Adipocyte (in vitro differentiated cells): ENCODE data around the gene ZNHIT2.

Source experiments
- DNase-seq: peaks from one replicate; pipeline ENCODE4 v3.0.0-alpha.2; 2015; ENCODE audit warnings: low read depth
- H3K27me3 ChIP-seq: replicated peaks from 2 replicates; pipeline ENCODE4 v1.7.0; 2013; ENCODE audit warnings: mild to moderate bottlenecking, low read length, moderate library complexity; ENCODE audit not compliant: control insufficient read depth, insufficient read depth
- H3K36me3 ChIP-seq: 2 replicates; pipeline ENCODE4 v1.7.0; 2013; ENCODE audit warnings: low read length, mild to moderate bottlenecking, moderate library complexity; ENCODE audit not compliant: control insufficient read depth, insufficient read depth, severe bottlenecking
- H3K4me1 ChIP-seq: 2 replicates; pipeline ENCODE4 v1.7.0; 2013; ENCODE audit warnings: mild to moderate bottlenecking, low read length, moderate library complexity; ENCODE audit not compliant: control insufficient read depth, insufficient read depth
- H3K4me3 ChIP-seq: 2 replicates; pipeline ENCODE4 v1.7.0; 2013; ENCODE audit warnings: mild to moderate bottlenecking, low read length, moderate library complexity
- H3K9ac ChIP-seq: 2 replicates; pipeline ENCODE4 v1.7.0; 2013; ENCODE audit warnings: mild to moderate bottlenecking, low read length, moderate library complexity
- H3K9me3 ChIP-seq: 2 replicates; pipeline ENCODE4 v1.7.0; 2013; ENCODE audit warnings: mild to moderate bottlenecking, low read length, moderate library complexity; ENCODE audit not compliant: control insufficient read depth

The ZNHIT2 gene

GRCh38 chr11:65108469-65109123 is 8.9 kb downstream of the ZNHIT2 start:
- no peaks in the 10 kb centered on the region for H3K9me3 ChIP-seq
- no peak for DNase-seq

DNA sequence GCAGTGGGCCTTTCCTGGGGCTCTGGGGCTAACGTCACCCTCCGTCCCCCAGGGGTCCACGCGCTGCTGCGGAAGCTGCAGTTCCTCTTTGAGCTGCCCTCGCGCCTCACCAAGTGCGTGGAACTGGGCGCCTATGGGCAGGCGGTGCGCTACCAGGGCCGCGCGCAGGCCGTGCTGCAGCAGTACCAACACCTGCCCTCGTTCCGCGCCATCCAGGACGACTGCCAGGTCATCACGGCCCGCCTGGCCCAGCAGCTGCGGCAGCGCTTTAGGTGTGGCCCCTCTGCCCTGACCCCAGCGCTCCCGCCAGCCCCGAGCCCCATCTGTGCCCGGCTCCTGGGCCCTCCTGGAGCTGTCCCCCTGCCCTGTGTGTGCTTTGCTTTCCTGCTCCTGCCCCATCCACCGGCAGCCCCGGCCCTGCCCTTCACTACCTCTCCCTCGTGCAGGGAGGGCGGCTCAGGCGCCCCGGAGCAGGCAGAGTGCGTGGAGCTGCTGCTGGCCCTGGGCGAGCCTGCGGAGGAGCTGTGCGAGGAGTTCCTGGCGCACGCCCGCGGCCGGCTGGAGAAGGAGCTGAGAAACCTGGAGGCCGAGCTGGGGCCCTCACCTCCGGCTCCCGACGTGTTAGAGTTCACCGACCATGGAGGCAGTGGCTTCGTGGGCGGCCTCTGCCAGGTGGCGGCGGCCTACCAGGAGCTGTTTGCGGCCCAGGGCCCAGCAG is 9.6 kb downstream of the ZNHIT2 start:
- H3K4me3 ChIP-seq = no peak overlapping the region
- DNase-seq = no peak
- H3K4me1 ChIP-seq = peaks cover 38% of the 10 kb centered on the region
- H3K9me3 ChIP-seq = no peaks in the 10 kb centered on the region
- peaks cover 16% of the 10 kb centered on the region for H3K36me3 ChIP-seq
- H3K9ac ChIP-seq = no peak overlapping the region
- no peaks in the 10 kb centered on the region for H3K27me3 ChIP-seq

More at GRCh38 chr11:65108469-65109123, 8.9 kb downstream of the ZNHIT2 start:
- Histone ChIP-seq H3K36me3 (peaks cover 16% of the 10 kb centered on the region), H3K4me3 (no peak overlapping the region), H3K27me3 (no peaks in the 10 kb centered on the region), H3K9ac (no peak overlapping the region), H3K4me1 (peaks cover 38% of the 10 kb centered on the region)

- peaks cover 16% of the 10 kb centered on the region for H3K36me3 ChIP-seq
- DNase-seq = no peak
- no peak overlapping the region for H3K4me3 ChIP-seq
- peaks cover 42% of the 10 kb centered on the region for H3K4me1 ChIP-seq
- no peaks in the 10 kb centered on the region for H3K27me3 ChIP-seq
- no peaks in the 10 kb centered on the region for H3K9me3 ChIP-seq
- H3K9ac ChIP-seq = no peak overlapping the region
Observed at GRCh38 chr11:65107078-65107477, 10.4 kb downstream of the ZNHIT2 start.

- no peaks in the 10 kb centered on the region for H3K27me3 ChIP-seq
- peaks cover 15% of the 10 kb centered on the region for H3K36me3 ChIP-seq
- H3K4me3 ChIP-seq = no peak overlapping the region
- peak overlapping the region; percentile 41 for H3K9ac ChIP-seq
- H3K4me1 ChIP-seq = peaks cover 45% of the 10 kb centered on the region
- DNase-seq = no peak
- H3K9me3 ChIP-seq = no peaks in the 10 kb centered on the region
Observed at GRCh38 chr11:65104628-65105027, 12.9 kb downstream of the ZNHIT2 start.

DNA sequence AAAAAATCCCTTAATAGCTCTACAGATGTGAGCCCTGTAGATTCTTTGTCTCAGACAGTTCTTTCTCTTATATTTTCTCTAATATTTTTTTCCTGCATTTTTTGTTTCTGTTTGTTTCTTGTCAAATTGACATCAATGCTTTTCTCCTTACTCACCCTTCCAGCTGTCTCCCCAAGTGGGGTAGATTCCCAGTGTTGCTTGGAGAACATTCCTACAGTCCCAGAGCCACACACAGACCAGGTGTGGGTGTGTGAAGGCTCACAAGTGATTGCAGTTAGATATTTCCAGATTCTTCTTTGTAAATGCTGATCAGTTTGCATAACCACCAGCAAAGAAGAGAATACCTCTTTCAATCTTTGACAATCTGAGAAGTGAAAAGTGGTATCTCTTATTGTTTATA is 14.0 kb downstream of the ZNHIT2 start:
- H3K27me3 ChIP-seq = no peaks in the 10 kb centered on the region
- no peaks in the 10 kb centered on the region for H3K9me3 ChIP-seq
- no peak overlapping the region for H3K4me3 ChIP-seq
- H3K36me3 ChIP-seq = peaks cover 4% of the 10 kb centered on the region
- no peak overlapping the region for H3K9ac ChIP-seq
- H3K4me1 ChIP-seq = peaks cover 45% of the 10 kb centered on the region
- DNase-seq = no peak

DNA sequence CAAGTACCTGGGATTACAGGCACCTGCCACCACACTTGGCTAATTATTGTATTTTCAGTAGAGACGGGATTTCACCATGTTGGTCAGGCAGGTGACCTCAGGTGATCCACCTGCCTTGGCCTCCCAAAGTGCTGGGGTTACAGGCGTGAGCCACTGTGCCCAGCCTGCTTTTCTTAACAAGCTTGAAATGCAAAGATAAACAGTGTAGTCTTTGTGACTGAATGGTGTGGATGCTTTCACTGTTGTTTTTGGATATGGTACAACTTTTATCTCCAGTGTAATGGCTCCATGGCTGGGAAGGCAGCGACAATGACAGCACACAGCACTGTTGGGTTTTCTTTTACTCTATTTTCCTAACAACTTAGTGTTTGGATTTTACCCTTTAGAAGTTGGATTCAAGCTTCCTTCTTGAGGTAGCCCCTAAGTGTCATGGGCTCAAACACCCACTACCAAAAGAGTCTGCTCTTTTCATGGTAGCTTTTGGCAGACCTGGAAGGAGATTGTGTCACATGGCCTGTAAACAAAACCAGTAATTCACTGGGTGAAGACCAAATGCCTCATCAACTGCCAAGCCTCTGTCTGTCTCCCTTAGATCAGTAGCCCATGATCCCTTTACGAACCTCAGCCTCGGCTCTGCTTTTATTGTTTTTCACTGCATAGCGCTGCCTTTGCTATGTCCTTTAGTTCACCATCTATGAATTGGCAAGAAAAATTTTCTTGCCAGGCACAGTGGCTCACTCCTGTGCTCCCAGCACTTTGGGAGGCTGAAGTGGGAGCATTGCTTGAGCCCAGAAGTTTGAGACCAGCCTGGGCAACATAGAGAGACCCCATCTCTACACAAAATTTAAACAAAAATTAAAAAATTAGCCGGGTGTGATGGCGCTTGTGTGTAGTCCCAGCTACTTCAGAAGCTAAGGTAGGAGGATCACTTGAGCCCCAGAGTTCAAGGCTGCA is 15.1 kb downstream of the ZNHIT2 start:
- DNase-seq = peak; percentile 36
- H3K9ac ChIP-seq = no peak overlapping the region
- peaks cover 45% of the 10 kb centered on the region for H3K4me1 ChIP-seq
- H3K27me3 ChIP-seq = no peaks in the 10 kb centered on the region
- no peak overlapping the region for H3K4me3 ChIP-seq
- H3K9me3 ChIP-seq = no peaks in the 10 kb centered on the region
- H3K36me3 ChIP-seq = peaks cover under 1% of the 10 kb centered on the region

GRCh38 chr11:65100674-65101350 is 16.7 kb downstream of the ZNHIT2 start:
- no peaks in the 10 kb centered on the region for H3K36me3 ChIP-seq
- H3K9me3 ChIP-seq = no peaks in the 10 kb centered on the region
- H3K9ac ChIP-seq = peak overlapping the region; percentile 66
- H3K4me1 ChIP-seq = peaks cover 53% of the 10 kb centered on the region
- H3K27me3 ChIP-seq = no peaks in the 10 kb centered on the region
- peak overlapping the region; percentile 23 for H3K4me3 ChIP-seq
- no peak for DNase-seq

GRCh38 chr11:65096926-65097325 is 20.6 kb downstream of the ZNHIT2 start:
- Histone ChIP-seq H3K36me3 (no peaks in the 10 kb centered on the region), H3K4me3 (peak overlapping the region; percentile 85), H3K27me3 (no peaks in the 10 kb centered on the region), H3K4me1 (peaks cover 27% of the 10 kb centered on the region), H3K9me3 (no peaks in the 10 kb centered on the region), H3K9ac (peak overlapping the region; percentile 37)
- no peak for DNase-seq

- DNase-seq = peak; percentile 93
- H3K4me3 ChIP-seq = peak within 1 kb of the TSS; percentile 85
- no peaks in the 10 kb centered on the region for H3K36me3 ChIP-seq
- peak within 1 kb of the TSS; percentile 90 for H3K9ac ChIP-seq
- no peaks in the 10 kb centered on the region for H3K9me3 ChIP-seq
- H3K27me3 ChIP-seq = no peaks in the 10 kb centered on the region
- H3K4me1 ChIP-seq = peaks cover 20% of the 10 kb centered on the region
Observed at GRCh38 chr11:65095974-65096806, 21.3 kb downstream of the ZNHIT2 start, which contains the start of gene VPS51. TSS of gene VPS51 (plus strand) at chr11:65096214. CDS start at chr11:65096251, 37 bp downstream.

- no peak for DNase-seq
- H3K4me3 ChIP-seq = peak overlapping the region; percentile 85
- H3K9me3 ChIP-seq = no peaks in the 10 kb centered on the region
Observed at GRCh38 chr11:65095427-65095826, 22.1 kb downstream of the ZNHIT2 start.

More at GRCh38 chr11:65095427-65095826, 22.1 kb downstream of the ZNHIT2 start:
- H3K9ac ChIP-seq = peak overlapping the region; percentile 90
- no peaks in the 10 kb centered on the region for H3K36me3 ChIP-seq
- H3K4me1 ChIP-seq = peaks cover 12% of the 10 kb centered on the region
- no peaks in the 10 kb centered on the region for H3K27me3 ChIP-seq
